ENCODE data around the gene HNRNPL.
A peak's percentile ranks its signal among the peaks of the same experiment; 100 is the strongest.
"Not testable (repeated sequence)": the region's sequence is repeated elsewhere in the genome, so short reads cannot be mapped to it uniquely, and the experiment has no call there.

HNRNPL gene

GRCh38 chr19:38869160-38869835 lies 19.5 kb upstream of the HNRNPL start:
- no peak for DNase-seq

- no peak for DNase-seq
Measured at GRCh38 chr19:38868551-38868950, 18.8 kb upstream of the HNRNPL start.

GRCh38 chr19:38867171-38867780 lies 17.5 kb upstream of the HNRNPL start:
- no peak for DNase-seq

- DNase-seq: peak; percentile 82
Measured at GRCh38 chr19:38862321-38863059, 12.7 kb upstream of the HNRNPL start.

- no peak for DNase-seq
Measured at GRCh38 chr19:38861368-38861767, 11.6 kb upstream of the HNRNPL start.

- not testable (repeated sequence) for DNase-seq
Measured at GRCh38 chr19:38859631-38860204, 9.9 kb upstream of the HNRNPL start.

- DNase-seq: no peak
Measured at GRCh38 chr19:38856813-38857212, 7.0 kb upstream of the HNRNPL start.

- DNase-seq: not testable (repeated sequence)
Measured at GRCh38 chr19:38855751-38856150, 6.0 kb upstream of the HNRNPL start.

GRCh38 chr19:38854961-38855360 lies 5.2 kb upstream of the HNRNPL start:
- DNase-seq: not testable (repeated sequence)

- DNase-seq: no peak
Measured at GRCh38 chr19:38853214-38853613, 3.4 kb upstream of the HNRNPL start.

GRCh38 chr19:38852231-38853044 lies 2.7 kb upstream of the HNRNPL start:
- peak; percentile 56 for DNase-seq

GRCh38 chr19:38851622-38852230 lies 1.9 kb upstream of the HNRNPL start:
- DNase-seq: peak; percentile 98

- DNase-seq: no peak
Measured at GRCh38 chr19:38850976-38851621, 1.3 kb upstream of the HNRNPL start.

GRCh38 chr19:38850436-38850975 lies 720 bp upstream of the HNRNPL start:
- no peak for DNase-seq

GRCh38 chr19:38849147-38849859 lies 483 bp downstream of the HNRNPL start:
- peak; percentile 100 for DNase-seq

- no peak for DNase-seq
Measured at GRCh38 chr19:38848299-38849146, 1.3 kb downstream of the HNRNPL start.

- no peak for DNase-seq
Measured at GRCh38 chr19:38846097-38846496, 3.7 kb downstream of the HNRNPL start.

GRCh38 chr19:38845374-38846024 lies 4.3 kb downstream of the HNRNPL start:
- DNase-seq: no peak

GRCh38 chr19:38844093-38844686 lies 5.6 kb downstream of the HNRNPL start:
- no peak for DNase-seq

All from NCI-H345 (cell line).